Measurements from ENCODE around the gene ADARB2.
"Not testable (repeated sequence)": the region's sequence is repeated elsewhere in the genome, so short reads cannot be mapped to it uniquely, and the experiment has no call there.

Gene ADARB2

GRCh38 chr10:1328161-1328823 is 409.0 kb downstream of the ADARB2 start:
- DNase-seq, result no peak

- DNase-seq, result no peak
Measured at GRCh38 chr10:1327759-1328158, 409.6 kb downstream of the ADARB2 start.

DNA sequence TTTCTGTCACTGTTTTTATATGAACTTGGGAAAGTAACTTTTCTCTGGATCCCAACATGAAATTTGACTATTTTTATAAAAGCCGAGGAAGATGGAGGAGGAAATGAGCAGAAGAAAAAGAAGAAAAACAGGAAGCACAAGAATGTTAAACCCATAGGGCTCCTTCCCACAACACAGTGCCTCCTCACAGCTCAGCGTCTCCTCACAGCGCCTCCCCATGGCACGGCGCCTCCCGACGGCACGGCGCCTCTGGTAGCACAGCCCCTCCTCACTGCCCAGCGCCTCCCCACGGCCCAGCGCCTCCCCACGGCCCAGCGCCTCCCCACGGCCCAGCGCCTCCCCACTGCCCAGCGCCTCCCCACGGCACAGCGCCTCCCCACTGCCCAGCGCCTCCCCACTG is 410.8 kb downstream of the ADARB2 start:
- not testable (repeated sequence) for DNase-seq

DNA sequence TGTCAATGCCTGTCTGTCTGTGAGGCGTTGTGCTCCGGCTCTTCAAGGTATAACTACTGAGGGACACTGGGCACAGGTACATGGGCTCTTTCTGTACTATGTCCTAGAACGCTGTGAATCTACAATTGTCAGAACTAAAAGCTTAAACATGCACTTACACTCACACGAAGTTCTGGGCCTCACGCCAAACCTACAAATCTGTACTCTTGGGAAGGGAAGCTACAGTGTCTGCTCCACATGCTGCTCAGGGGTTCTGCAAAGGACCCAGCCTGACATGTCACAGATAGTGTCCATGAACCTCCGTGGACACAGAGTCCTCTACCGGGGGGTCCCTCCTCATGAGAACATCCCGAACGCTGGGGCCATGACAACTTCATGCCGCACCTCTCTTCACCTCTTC is 412.4 kb downstream of the ADARB2 start:
- no peak for DNase-seq

DNA sequence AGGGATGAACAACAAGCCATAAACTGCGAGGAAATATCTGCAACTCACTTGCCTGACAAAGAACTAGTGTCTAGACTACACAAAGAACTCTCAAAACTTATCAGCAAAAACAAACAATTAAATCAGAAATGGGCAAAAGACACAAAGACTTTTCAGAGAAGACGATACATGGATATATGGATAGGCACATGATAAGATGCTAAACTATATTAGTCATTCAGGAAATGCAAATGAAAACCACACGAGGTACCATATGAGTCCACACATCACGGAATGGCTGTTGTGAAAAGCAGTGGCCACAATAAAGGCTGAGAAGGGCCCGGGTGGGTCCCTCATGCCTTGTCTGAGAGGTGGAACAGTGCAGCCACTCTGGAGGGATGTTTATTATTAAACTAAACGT is 413.4 kb downstream of the ADARB2 start:
- no peak for DNase-seq

DNA sequence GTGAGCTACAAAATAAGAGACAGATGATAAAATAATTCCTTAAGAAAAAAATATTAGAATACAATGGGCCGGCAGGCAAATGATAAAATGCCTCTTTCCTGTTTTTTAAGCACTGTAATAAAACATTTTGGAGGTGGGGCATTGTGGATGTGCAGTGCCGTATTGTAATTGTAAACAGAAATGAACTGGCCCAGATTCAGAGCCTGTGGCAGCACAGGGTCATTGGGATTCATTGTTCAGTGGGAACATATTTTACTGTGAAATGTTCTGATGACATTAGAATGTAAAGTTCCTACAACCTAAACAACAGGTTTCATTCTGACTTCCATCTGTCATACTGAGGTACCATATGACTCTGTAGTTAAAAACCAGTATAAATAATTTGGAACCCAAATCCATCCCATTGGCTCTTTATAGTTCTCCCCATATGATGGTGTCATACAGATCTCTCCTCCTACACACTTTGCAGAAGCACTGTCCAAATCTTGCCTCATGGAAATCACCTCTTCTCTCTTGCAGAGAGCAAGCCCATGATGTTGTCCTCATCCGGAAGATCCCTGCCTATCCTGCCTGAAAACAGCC is 416.5 kb downstream of the ADARB2 start:
- no peak for DNase-seq

- no peak for DNase-seq
Measured at GRCh38 chr10:1316809-1317143, 420.5 kb downstream of the ADARB2 start.

DNA sequence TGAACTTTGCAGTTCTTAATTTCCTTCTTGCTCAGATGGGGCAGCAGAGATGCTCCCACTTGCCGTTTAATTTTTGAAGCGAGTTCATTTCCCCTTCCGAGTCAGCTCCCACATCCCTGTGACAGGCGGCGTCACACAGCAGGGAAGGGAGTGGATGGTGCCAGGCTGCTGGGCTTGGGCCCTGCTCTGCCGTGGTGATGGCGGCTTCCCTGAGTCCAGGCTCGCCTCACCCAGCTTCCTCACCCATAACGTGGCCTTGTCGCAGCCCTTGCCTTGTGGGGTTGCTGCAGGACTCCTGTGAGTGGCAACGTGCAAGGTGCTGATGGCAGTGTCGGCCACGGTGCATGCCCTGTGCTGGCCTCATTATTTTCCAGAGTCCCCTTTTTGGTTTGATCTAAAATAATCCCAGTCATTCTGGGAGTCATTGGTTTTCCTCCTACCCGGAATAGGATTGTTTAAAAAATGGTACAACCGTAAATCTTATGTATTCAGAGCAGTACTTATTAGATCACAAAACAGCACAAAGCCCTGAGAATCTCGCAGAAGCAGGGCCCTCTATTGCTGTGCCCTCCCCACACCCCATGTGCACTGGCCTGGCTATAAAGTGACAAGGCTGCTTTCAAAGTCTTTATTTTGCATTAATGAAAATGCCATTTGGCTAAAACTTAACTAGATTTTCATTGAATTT is 421.1 kb downstream of the ADARB2 start:
- no peak for DNase-seq

DNA sequence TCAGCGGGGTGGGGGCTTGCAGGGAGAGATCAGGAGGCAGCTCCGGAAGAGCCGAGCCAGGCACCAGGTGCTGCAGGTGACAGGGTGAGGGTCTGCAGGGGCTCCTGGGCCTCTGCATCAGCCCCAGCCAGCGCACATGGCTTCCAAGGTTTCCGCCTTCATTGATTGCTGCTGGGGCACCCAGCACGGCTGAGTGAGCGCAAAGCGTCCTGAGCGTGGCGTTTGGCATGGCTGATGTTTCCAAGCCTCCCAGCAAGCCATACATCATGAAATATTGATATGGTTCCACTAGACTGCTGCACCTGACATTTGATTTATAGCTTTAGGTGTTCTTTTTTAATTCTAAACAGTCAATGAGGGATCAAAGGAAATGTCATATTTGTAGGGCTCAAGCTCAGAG is 422.1 kb downstream of the ADARB2 start:
- no peak for DNase-seq

GRCh38 chr10:1311726-1312125 is 425.6 kb downstream of the ADARB2 start:
- DNase-seq, result no peak

DNA sequence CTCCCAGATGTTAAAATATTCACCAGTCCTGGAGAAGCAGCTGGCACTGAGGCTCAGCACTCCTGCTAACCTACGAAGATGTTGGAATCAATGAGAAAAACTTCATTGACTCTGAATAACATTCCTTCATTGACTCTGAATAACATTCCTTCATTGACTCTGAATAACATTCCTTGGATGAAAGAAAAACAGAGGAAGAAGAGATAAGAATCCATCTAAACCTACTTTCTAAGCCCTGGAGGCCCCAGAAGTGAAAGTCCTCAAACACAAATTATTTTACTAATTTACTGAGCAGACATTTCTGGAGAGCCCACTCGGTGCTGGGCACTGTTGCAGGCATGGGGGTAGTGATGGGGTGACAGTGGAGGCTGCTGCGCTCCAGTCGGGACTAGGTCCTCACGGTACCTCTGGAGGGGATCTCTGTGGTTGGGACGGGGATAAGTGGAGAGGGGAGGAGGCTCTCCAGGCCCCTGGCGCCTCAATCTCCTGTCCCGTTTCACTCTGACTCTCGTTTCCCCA is 427.0 kb downstream of the ADARB2 start:
- no peak for DNase-seq

GRCh38 chr10:1309617-1310270 is 427.6 kb downstream of the ADARB2 start:
- DNase-seq, result no peak

DNA sequence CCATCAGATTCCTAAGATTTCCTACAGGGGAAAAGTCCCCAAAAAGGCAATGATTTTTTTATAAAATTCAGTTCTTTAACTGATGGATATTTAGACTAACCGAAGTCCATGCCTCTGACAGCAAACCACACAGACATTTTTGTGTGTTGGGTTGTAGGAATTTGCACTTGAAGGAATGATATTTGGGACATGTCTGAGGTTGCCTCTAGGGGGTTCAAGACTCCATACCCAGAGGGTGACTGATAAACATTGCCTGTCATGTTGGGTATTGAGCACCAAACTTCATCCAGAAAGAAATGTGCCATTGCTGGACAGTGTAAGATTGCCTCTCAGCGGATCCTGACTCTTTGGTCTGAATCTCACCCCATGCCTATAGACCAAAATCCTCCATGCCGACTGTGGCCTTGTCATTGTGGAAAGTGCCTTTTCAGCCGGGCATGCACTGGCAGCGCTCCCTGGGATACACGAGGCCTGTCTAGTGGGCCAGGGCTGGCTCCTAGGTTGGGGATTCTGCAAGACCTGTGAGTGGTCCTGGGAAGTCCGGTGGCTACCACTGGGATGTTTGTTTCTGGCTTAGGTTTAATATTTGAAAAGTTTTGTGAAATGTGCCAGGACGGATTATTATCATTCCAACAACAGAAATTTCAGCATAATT is 428.2 kb downstream of the ADARB2 start:
- DNase-seq, result no peak

DNA sequence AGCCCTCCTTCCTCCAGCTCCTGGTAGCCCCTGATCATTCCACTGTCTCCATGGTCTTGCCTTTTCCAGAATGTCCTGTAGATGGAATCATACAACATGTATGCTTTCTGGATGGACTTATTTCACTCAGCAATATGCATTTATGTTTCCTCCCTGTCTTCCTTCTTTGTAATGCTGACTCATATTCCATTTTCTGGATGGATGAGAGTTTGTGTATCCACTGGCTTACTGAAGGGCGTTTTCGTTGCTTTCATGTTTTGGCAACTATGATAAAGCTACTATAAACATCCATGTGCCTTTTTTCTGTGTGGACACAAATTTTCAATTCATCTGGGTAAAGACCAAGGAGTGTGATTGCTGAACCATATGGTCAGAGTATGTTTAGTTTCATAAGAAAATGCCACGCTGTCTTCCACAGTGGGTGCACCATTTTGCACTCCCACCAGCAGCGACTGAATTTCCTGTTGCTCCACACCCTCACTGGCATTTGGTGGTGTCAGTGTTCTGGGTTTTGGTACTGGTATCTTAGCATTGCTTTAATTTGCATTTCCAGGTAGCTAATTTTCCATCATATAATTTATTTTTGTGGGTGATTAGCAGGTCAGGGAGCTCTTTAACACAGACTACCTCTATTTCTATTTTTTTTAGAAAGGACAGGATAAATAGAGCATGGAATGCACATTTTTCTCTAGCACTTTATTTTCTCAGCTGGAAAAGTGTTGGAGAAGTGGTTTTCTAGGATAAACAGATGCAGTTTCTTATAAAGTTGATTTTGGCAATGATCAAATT is 429.0 kb downstream of the ADARB2 start:
- DNase-seq, result no peak

DNA sequence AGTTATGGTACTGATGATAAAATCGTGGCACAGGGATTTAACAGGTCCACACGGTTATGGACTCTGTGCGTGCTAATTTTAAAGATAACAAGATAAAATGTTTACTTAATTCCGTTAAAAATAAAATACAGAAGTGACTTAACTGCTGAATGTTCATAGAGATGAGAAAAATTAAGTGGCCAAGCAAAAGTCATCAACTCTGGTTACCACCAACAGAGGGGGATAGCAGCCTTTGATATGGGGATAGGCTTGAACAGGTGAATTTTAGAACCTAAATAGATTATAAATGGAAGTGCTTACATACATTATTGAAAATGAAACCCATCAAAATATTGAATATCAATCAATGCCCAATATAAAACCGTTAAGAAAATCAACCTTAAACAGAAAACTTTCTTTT is 436.2 kb downstream of the ADARB2 start:
- no peak for DNase-seq

- DNase-seq, result no peak
Measured at GRCh38 chr10:1300218-1300617, 437.1 kb downstream of the ADARB2 start.

DNA sequence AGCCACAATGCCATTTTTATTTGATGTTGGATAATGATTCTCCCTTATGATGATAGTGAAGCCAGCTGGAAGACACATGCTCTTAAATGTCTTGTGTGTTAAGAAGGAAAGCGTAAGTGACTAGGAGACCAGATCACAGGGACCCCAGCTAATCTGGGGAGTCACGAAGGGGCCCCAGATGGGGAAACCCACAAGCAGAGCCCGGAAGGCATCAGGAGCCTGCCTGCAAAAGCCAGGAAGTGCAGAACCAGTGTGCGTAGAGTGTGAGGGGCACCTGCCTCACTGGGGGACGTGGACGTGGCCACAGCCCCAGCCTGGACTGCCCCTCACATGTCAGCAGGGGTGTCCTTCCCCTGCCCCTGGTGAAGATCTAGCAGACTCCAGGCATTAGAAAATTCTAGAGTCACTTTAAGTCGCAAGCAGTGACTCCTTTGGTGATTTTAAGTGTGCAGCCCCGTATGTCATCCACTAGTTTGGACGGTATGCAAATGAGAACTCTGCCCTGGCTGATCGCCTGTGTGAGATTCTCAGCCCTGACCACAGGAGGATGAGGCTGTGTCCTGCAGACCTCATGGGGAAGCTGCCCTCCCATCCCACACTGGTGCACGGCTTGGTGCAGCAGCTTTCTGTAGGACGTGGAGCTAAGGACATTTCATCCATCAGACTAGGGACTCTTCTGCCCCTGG is 438.1 kb downstream of the ADARB2 start:
- no peak for DNase-seq

DNA sequence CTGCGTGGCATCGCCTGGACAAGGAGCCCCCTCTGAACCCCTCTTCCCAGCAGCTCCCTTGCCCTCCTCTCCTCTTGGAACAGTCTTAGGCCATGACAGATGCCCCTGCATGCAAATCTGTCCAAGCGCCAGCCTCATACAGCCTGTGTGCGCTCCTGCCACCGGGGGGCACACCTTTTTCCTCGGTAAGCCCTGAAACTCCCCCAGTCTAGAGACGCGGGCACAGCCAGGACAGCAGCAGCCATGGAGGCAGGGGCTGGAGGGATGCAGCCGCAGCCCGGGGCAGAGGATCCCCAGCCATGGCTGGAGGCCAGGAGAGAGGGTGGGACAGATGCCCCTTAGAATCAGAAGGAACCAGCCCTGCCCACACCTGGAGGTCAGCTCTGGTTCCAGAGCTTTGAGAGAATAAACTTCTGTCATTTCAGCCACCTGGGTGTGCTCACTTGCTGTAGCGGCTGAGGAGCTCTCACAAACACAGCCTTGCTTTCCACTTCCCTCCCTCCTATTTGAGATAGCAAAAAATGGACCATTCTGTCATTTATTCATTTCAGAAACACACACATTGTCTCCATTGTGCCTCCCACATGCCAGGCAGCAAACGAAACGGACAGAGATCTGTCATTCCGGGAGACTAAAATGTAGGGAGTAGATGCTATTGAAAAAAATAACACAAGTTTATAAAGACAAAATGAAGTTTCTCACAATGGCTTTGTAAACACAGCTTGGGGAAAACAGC is 439.6 kb downstream of the ADARB2 start:
- no peak for DNase-seq

DNA sequence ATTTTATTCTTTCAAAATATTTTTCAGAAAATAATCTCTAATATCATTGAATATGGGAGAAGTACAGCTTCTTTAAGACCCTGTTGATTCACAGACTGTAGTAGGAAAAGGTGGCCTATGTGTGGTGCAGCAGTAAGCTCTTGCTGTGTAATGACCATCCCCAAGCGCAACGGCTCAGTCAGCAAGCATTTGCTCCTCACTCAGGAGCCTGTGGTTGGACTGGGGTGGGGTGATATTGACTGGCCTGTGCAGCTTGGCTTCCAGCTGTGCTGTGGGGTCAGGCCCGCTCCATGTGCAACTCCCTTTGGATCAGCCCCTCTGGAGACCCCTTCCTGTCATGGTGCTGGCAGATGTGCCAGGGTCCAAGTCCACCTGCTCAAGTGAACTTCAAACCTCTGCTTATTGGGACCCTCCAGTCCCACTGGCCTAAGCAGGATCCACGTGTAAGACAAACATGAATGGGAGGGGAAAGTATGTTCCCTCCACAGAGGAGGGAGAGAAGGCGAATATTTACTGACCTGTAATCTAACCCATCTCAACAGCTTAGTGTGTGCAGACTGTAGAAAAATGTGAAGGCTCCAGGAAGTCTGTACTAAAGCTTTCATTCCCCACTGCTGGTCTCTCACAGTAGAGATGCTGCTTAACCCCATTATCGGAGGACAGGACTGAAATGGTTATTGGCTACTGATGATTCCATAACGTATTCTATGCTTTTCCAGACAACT is 441.4 kb downstream of the ADARB2 start:
- DNase-seq, result no peak

GRCh38 chr10:1294748-1295147 is 442.6 kb downstream of the ADARB2 start:
- DNase-seq, result no peak
